Measurements from ENCODE around the gene BSN. TPM values are rescaled to one million over a fixed set of nuclear protein-coding genes. Genes with fewer than 3 reads are reported as not detected.
"Not testable (repeated sequence)": the region's sequence is repeated elsewhere in the genome, so short reads cannot be mapped to it uniquely, and the experiment has no call there.

Gene BSN
- total RNA-seq, 5 donors from 2014 or later (not counting 1 experiment from before 2014, with no cell fraction given): 0.08 to 0.44 (median 0.32) TPM

- Histone ChIP-seq H3K27me3 (replicated peaks in 1 of 2; ENCODE audit: control insufficient read depth in 2 of 2, extremely low read depth in 1 of 2, insufficient read depth in 2 of 2, low read length in 1 of 2) (peaks cover 0 to 16% of the 10 kb centered on the region in 2 experiments), H3K9me3 (no peaks in the 10 kb centered on the region), H3K4me1 (ENCODE audit: control insufficient read depth in 1 of 2, extremely low read depth in 1 of 2, insufficient read depth in 2 of 2, low read length in 2 of 2) (no peaks in the 10 kb centered on the region), H3K27ac (ENCODE audit: low read length) (no peak overlapping the region), H3K36me3 (ENCODE audit: control insufficient read depth in 2 of 2, extremely low read depth in 1 of 2, insufficient read depth in 1 of 2, low read length in 1 of 2) (no peaks in the 10 kb centered on the region), H3K4me3 (ENCODE audit: control insufficient read depth in 1 of 2, extremely low read depth in 1 of 2, low read length in 1 of 2) (no peak overlapping the region)
- POLR2A ChIA-PET: interaction anchor here in 1 of 2 donors (0.6 kb wide), 1 partner anchor 58 kb away, joined by 3 read pairs; no protein-coding TSS in a partner anchor
- CTCF ChIA-PET: interaction anchor here in 1 of 2 donors (0.6 to 1.0 kb wide), 2 partner anchors 30 to 320 kb away, joined by 3 to 4 read pairs; no protein-coding TSS in a partner anchor
- Mint-ChIP-seq H3K9me3 (no peaks in the 10 kb centered on the region), H3K27ac (no peak overlapping the region), H3K4me1 (no peaks in the 10 kb centered on the region), H3K4me3 (no peak overlapping the region), H3K36me3 (no peaks in the 10 kb centered on the region), H3K27me3 (peaks cover 9 to 11% of the 10 kb centered on the region in 2 donors)
- ATAC-seq (replicated peaks in 1 of 4): no peak
- 50% methylated on average over 2 of the region's 2 CpGs for WGBS (ENCODE audit: insufficient coverage)
- no peak for DNase-seq
These were observed 13.1 kb downstream of the BSN start for GRCh38 chr3:49567406-49567805.

DNA sequence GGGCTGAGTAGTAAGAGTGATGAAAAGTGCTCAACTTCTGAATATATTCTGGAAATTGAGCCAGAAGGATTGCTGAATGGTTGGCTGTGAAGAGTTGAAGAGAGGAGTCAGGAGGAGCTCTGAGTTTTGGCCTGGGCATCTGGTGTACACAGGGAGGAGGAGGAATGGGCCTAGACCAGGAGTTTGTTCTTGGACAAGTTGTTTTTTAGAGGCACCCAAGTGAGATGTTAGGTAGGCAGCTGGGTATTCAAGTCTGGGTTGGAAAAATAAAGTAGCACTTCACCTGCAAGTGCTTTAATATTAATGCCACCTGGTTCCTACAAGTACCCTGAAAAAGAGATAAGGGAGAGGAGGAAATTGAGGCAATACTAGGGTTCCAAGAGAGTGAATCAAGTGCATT, 14.7 kb downstream of the BSN start:
- Histone ChIP-seq H3K27me3 (replicated peaks in 1 of 2; ENCODE audit: control insufficient read depth in 2 of 2, extremely low read depth in 1 of 2, insufficient read depth in 2 of 2, low read length in 1 of 2) (peaks cover 0 to 11% of the 10 kb centered on the region in 2 experiments), H3K36me3 (ENCODE audit: control insufficient read depth in 2 of 2, extremely low read depth in 1 of 2, insufficient read depth in 1 of 2, low read length in 1 of 2) (no peaks in the 10 kb centered on the region), H3K4me3 (ENCODE audit: control insufficient read depth in 1 of 2, extremely low read depth in 1 of 2, low read length in 1 of 2) (no peak overlapping the region), H3K9me3 (no peaks in the 10 kb centered on the region), H3K4me1 (ENCODE audit: control insufficient read depth in 1 of 2, extremely low read depth in 1 of 2, insufficient read depth in 2 of 2, low read length in 2 of 2) (no peaks in the 10 kb centered on the region), H3K27ac (ENCODE audit: low read length) (no peak overlapping the region)
- Mint-ChIP-seq H3K9me3 (no peaks in the 10 kb centered on the region), H3K27me3 (peaks cover under 1 to 5% of the 10 kb centered on the region in 2 donors), H3K27ac (no peak overlapping the region), H3K36me3 (no peaks in the 10 kb centered on the region), H3K4me1 (no peaks in the 10 kb centered on the region), H3K4me3 (no peak overlapping the region)
- DNase-seq (no peak), ATAC-seq (replicated peaks in 1 of 4) (no peak)
- CTCF ChIA-PET: no interaction called here
- POLR2A ChIA-PET: no interaction called here

DNA sequence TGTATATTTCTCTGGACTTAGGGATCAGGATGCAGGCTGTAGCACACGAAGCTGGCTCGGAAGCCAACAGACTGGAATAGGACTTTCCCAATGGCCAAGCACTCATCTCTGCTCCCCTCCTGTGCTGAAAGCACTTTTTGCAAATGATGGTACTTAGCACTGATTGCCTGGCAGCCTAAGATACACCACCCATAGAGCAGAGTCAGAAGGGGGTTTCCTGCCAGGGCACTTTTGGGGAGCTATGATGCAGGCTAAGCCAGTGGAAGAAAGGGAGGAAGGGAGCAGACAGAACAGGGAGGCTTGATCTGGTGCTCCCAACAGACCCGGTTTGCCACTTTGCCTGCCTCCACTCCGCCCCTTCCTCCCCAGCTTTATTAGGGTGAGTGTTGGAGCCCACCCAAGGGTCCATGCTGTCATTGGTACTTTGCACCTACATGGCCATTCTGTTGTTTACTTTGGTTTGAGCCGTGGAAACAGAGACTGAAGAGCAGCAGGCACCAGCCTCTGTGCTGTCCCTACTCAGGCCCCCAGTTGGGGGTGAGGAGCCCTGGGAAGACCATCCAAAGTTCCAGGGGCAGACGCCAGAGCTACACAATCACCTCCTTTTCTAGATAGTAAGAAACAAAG, 15.9 kb downstream of the BSN start:
- WGBS (ENCODE audit: insufficient coverage): 56% methylated on average over 3 of the region's 6 CpGs
- peaks cover 0 to 5% of the 10 kb centered on the region in 2 donors for H3K27me3 Mint-ChIP-seq
- no peaks in the 10 kb centered on the region for H3K36me3 ChIP-seq (ENCODE audit: control insufficient read depth in 2 of 2, extremely low read depth in 1 of 2, insufficient read depth in 1 of 2, low read length in 1 of 2)
- ChIA-PET POLR2A (no interaction called here), CTCF (no interaction called here)
- no peaks in the 10 kb centered on the region for H3K36me3 Mint-ChIP-seq
- no peak overlapping the region for H3K27ac Mint-ChIP-seq
- H3K9me3 ChIP-seq: no peaks in the 10 kb centered on the region
- no peaks in the 10 kb centered on the region for H3K4me1 Mint-ChIP-seq
- no peak overlapping the region for H3K4me3 ChIP-seq (ENCODE audit: control insufficient read depth in 1 of 2, extremely low read depth in 1 of 2, low read length in 1 of 2)
- peaks cover 0 to 8% of the 10 kb centered on the region in 2 experiments for H3K27me3 ChIP-seq (replicated peaks in 1 of 2; ENCODE audit: control insufficient read depth in 2 of 2, extremely low read depth in 1 of 2, insufficient read depth in 2 of 2, low read length in 1 of 2)
- no peak overlapping the region for H3K27ac ChIP-seq (ENCODE audit: low read length)
- no peak for ATAC-seq (replicated peaks in 1 of 4)
- H3K4me3 Mint-ChIP-seq: no peak overlapping the region
- DNase-seq: no peak
- H3K4me1 ChIP-seq (ENCODE audit: control insufficient read depth in 1 of 2, extremely low read depth in 1 of 2, insufficient read depth in 2 of 2, low read length in 2 of 2): no peaks in the 10 kb centered on the region
- no peaks in the 10 kb centered on the region for H3K9me3 Mint-ChIP-seq

GRCh38 chr3:49582177-49582576, 27.9 kb downstream of the BSN start:
- Mint-ChIP-seq H3K4me1 (no peaks in the 10 kb centered on the region), H3K4me3 (no peak overlapping the region), H3K27me3 (peaks cover 0 to 2% of the 10 kb centered on the region in 2 donors), H3K36me3 (no peaks in the 10 kb centered on the region), H3K27ac (no peak overlapping the region), H3K9me3 (no peaks in the 10 kb centered on the region)
- no peaks in the 10 kb centered on the region for H3K9me3 ChIP-seq
- H3K4me3 ChIP-seq (ENCODE audit: control insufficient read depth in 1 of 2, extremely low read depth in 1 of 2, low read length in 1 of 2): no peak overlapping the region
- no peaks in the 10 kb centered on the region for H3K36me3 ChIP-seq (ENCODE audit: control insufficient read depth in 2 of 2, extremely low read depth in 1 of 2, insufficient read depth in 1 of 2, low read length in 1 of 2)
- H3K4me1 ChIP-seq (ENCODE audit: control insufficient read depth in 1 of 2, extremely low read depth in 1 of 2, insufficient read depth in 2 of 2, low read length in 2 of 2): no peaks in the 10 kb centered on the region
- CTCF ChIA-PET: interaction anchor here in 1 of 2 donors (0.6 kb wide), 1 partner anchor 276 kb away, joined by 3 read pairs; no protein-coding TSS in a partner anchor
- POLR2A ChIA-PET: interaction anchor here in 1 of 2 donors (0.6 kb wide), 1 partner anchor 202 kb away, joined by 3 read pairs; no protein-coding TSS in a partner anchor
- DNase-seq (no peak), ATAC-seq (replicated peaks in 1 of 4) (no peak)
- H3K27me3 ChIP-seq (replicated peaks in 1 of 2; ENCODE audit: control insufficient read depth in 2 of 2, extremely low read depth in 1 of 2, insufficient read depth in 2 of 2, low read length in 1 of 2): peaks cover 0 to 3% of the 10 kb centered on the region in 2 experiments
- H3K27ac ChIP-seq (ENCODE audit: low read length): no peak overlapping the region

DNA sequence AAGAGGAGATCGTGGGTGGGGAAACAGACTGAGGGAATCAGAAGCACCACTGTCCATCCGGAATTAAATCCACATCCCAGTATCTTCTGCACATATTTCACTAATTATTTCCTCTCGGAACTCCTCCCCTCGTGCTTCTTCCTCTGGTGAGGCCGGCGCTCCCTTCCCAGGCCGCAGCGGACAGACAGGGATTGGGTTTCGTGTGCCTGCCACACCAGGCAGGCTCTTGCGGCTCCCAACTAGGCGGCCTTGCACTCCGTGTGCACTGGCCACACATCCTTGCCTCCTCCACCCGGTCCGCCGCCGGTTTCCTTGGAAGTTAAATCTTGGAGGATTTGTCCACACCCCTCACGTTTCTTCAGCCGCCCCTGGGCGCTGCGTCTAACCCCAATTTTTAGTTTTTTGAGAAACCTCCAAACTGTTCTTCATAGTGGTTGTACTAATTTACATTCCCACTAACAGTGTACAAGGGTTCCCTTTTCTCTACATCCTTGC, 31.0 kb downstream of the BSN start:
- H3K27me3 ChIP-seq (replicated peaks in 1 of 2; ENCODE audit: control insufficient read depth in 2 of 2, extremely low read depth in 1 of 2, insufficient read depth in 2 of 2, low read length in 1 of 2); H3K4me3 ChIP-seq (ENCODE audit: control insufficient read depth in 1 of 2, extremely low read depth in 1 of 2, low read length in 1 of 2); H3K4me1 Mint-ChIP-seq; H3K27ac ChIP-seq (ENCODE audit: low read length); H3K27ac Mint-ChIP-seq; H3K27me3 Mint-ChIP-seq; H3K9me3 ChIP-seq; H3K4me3 Mint-ChIP-seq; DNase-seq; H3K36me3 Mint-ChIP-seq; H3K9me3 Mint-ChIP-seq; ATAC-seq (replicated peaks in 1 of 4); H3K4me1 ChIP-seq (ENCODE audit: control insufficient read depth in 1 of 2, extremely low read depth in 1 of 2, insufficient read depth in 2 of 2, low read length in 2 of 2); POLR2A ChIA-PET; H3K36me3 ChIP-seq (ENCODE audit: control insufficient read depth in 2 of 2, extremely low read depth in 1 of 2, insufficient read depth in 1 of 2, low read length in 1 of 2): not testable (repeated sequence)
- 89% methylated on average over 9 of the region's 20 CpGs for WGBS (ENCODE audit: insufficient coverage)
- CTCF ChIA-PET: interaction anchor here in 1 of 2 donors (0.6 kb wide), 1 partner anchor 8 kb away, joined by 4 read pairs; no protein-coding TSS in a partner anchor

DNA sequence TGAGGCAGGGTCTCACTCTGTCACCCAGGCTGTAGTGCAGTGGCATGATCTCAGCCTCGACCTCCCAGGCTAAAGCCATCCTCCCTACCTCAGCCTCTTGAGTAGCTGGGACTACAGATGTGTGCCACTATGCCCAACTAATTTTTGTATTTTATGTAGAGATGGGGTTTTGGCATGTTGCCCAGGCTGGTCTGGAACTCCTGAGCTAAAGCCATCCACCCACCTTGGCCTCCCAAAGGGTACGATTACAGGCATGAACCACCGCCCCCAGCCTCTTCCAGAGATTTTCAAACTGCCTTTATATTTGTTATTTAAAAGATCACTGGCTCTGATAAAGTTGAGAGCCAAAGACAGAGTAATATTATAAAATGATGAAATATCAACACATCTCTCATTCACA, 37.3 kb downstream of the BSN start:
- no peak for ATAC-seq (replicated peaks in 1 of 4)
- H3K27me3 ChIP-seq (replicated peaks in 1 of 2; ENCODE audit: control insufficient read depth in 2 of 2, extremely low read depth in 1 of 2, insufficient read depth in 2 of 2, low read length in 1 of 2): peaks cover 0 to 10% of the 10 kb centered on the region in 2 experiments
- no peaks in the 10 kb centered on the region for H3K9me3 Mint-ChIP-seq
- H3K27ac Mint-ChIP-seq: no peak overlapping the region
- no peak for DNase-seq
- ChIA-PET CTCF (interaction anchor here in 1 of 2 donors (0.7 kb wide), 1 partner anchor 722 kb away, joined by 4 read pairs; no protein-coding TSS in a partner anchor), POLR2A (no interaction called here)
- no peaks in the 10 kb centered on the region for H3K36me3 Mint-ChIP-seq
- no peak overlapping the region for H3K27ac ChIP-seq (ENCODE audit: low read length)
- H3K9me3 ChIP-seq: no peaks in the 10 kb centered on the region
- no peaks in the 10 kb centered on the region for H3K36me3 ChIP-seq (ENCODE audit: control insufficient read depth in 2 of 2, extremely low read depth in 1 of 2, insufficient read depth in 1 of 2, low read length in 1 of 2)
- no peaks in the 10 kb centered on the region for H3K4me1 ChIP-seq (ENCODE audit: control insufficient read depth in 1 of 2, extremely low read depth in 1 of 2, insufficient read depth in 2 of 2, low read length in 2 of 2)
- no peak overlapping the region for H3K4me3 Mint-ChIP-seq
- H3K27me3 Mint-ChIP-seq: peaks cover 0 to 2% of the 10 kb centered on the region in 2 donors
- H3K4me3 ChIP-seq (ENCODE audit: control insufficient read depth in 1 of 2, extremely low read depth in 1 of 2, low read length in 1 of 2): no peak overlapping the region
- no peaks in the 10 kb centered on the region for H3K4me1 Mint-ChIP-seq
- WGBS (ENCODE audit: insufficient coverage): no CpG with 5 or more reads among the region's 3 CpGs

All from T-cell (primary cell).